H7 (cell line): ENCODE results near the gene SEC14L5. TPM values are rescaled to one million over a fixed set of nuclear protein-coding genes. Genes with fewer than 3 reads are reported as not detected.
"Not testable (repeated sequence)": the region's sequence is repeated elsewhere in the genome, so short reads cannot be mapped to it uniquely, and the experiment has no call there.

Experiments used
- DNase-seq: peaks from one replicate; pipeline ENCODE4 v3.0.0; 2012
- H3K27me3 ChIP-seq: 2 replicates; pipeline ENCODE4 v1.6.0; 2011; ENCODE audit warnings: mild to moderate bottlenecking, low read length; ENCODE audit not compliant: control insufficient read depth, insufficient read depth
- H3K36me3 ChIP-seq: replicated peaks from 2 replicates; pipeline ENCODE4 v1.5.1; 2011; ENCODE audit warnings: low read length; ENCODE audit not compliant: control insufficient read depth, insufficient read depth
- H3K4me3 ChIP-seq: 2 replicates; pipeline ENCODE4 v1.5.1; 2011; ENCODE audit warnings: low read depth, mild to moderate bottlenecking, control low read depth, low read length, moderate library complexity; ENCODE audit not compliant: insufficient read depth
- total RNA-seq: library from RNA; depleted of rRNA; stranded (reverse); fragments of >200 nt; shearing (Covaris generic); gene quantifications from 2 replicates; pipeline ENCODE4 v1.2.3, GENCODE V29; 2014

The SEC14L5 gene
- total RNA-seq, 1 experiment from 2014 or later = 2.1 TPM

DNA sequence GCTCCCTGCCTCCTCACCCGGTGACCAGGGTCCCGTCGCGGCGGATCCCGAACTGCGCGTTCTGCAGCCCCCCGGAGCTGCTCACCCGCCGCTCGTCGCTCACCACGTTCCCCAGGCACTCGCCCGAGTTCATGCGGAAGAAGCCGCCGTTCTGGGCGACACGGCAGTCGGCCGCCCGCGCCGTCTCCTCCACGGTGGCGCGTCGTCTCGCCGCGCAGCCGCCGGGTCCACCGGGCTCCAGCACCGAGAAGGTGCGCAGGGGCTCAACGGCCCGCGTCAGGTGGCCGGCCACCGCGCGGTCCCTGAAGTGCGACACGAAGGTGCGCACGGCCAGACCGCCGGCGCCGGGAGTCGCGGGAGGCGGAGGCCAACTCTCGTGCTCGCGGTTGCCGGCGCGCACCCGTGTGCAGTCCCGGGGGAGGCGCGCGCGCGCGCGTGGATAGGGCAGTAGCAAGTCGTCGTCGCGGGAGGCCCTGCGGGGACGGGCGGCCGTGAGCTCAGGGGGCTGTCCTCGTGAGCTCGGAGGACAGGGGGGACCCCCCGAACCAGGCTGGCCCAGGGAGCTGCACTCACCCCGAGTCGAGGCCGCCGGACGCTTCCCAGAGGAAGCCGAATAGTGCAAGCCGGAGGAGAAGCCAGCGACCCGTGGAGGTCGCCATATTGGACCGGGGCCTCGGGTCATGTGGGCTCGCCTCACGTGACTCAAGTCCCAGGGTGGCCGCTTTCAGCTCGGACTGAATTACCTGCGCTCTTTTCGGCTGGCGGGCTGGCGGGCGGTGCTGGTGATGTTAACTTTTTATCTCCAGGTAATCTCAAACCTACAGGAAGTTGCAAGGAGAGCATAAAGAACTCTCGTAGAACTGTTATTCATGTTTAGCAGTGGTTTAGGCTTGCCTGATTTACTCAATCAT lies 75.4 kb downstream of the SEC14L5 start, which contains the start of gene NAGPA:
Gene NAGPA, minus strand, starts transcription at position 680 of the 911 bp plus-strand sequence. Its CDS starts 21 bp downstream, at position 659.
- peak; percentile 96 for DNase-seq
- H3K27me3 ChIP-seq = peaks cover 7% of the 10 kb centered on the region
- H3K36me3 ChIP-seq = no peaks in the 10 kb centered on the region
- H3K4me3 ChIP-seq = peak within 1 kb of the TSS; percentile 84

DNA sequence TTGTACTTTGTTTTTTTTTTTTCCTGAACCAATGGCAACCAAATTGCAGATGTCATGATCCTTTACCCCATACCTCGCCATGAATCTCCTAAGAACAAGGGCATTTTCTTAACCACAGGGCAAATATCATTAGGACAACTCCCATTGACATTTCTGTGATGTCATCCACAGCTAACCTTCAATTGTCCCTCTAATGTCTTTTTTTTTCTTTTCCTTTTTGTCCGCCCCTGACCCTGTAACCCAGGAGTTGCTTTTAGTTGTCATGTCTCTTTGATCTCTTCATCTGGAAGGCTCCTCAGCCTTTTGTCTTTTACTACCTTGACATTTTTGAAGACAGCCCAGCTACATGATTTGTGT lies 76.0 kb downstream of the SEC14L5 start:
- Histone ChIP-seq H3K36me3 (no peaks in the 10 kb centered on the region), H3K27me3 (peaks cover 7% of the 10 kb centered on the region), H3K4me3 (peak overlapping the region; percentile 84)
- no peak for DNase-seq

DNA sequence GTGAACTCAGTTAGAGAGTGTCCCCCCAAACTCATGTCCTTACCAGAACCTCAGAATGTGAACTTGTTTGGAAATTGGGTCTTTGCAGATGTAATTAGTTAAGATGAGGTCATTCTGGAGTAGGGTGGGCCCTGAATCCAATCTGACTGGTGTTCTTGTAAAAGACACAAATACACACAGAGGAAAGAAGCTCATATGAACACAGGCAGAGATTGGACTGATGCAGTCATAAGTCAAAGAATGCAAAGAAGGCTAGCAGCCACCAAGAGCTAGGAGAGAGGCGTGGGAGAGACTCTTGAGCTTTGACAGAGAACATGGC lies 77.7 kb downstream of the SEC14L5 start:
- Histone ChIP-seq H3K4me3 (no peak overlapping the region), H3K36me3 (no peaks in the 10 kb centered on the region), H3K27me3 (peaks cover 7% of the 10 kb centered on the region)
- no peak for DNase-seq

DNA sequence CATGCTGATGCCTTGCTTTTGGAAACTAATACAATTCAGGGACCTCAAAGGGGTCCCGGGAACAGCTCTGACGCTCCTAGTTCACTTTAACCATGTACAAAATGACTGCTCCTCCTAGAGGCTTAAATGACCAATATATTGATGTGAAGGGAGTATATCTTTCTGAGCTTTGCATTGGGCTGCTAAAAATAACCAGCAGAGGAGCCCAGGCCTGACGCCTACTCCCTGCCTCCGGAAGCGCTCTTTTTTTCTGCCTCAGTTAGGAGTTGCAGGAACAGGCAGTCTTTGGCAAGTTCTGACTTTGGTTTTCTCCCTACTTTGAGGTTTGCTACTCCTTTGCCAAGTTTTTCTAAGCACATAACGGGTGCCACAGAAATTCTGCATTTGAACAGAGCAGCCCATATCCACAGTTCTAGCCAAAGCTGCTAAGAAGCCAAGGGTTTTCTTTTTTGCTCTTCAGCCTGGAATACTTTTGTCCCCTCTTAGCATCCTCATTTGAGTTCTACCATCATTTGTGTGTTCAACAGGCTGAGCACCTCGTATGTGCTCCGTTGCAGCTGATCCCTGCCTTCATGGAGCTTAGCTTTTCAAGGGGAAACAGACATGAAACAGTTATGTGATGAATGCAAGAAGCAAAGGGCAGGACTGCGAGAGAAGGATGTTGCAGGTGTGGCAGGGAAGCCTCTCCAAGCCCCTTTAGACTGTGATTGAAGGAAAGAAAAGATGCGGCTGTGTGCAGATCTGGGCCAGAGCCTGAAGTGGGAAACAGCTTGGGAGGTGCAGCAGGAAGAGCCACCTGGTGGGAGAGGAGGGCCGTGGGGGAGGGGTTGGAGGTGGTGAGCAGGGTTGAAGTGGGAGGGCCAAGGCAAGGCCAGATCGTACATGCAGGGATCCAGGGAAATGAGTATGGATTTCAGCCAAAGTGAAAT lies 78.4 kb downstream of the SEC14L5 start:
- peaks cover 7% of the 10 kb centered on the region for H3K27me3 ChIP-seq
- H3K36me3 ChIP-seq = no peaks in the 10 kb centered on the region
- peak; percentile 85 for DNase-seq
- H3K4me3 ChIP-seq = no peak overlapping the region

DNA sequence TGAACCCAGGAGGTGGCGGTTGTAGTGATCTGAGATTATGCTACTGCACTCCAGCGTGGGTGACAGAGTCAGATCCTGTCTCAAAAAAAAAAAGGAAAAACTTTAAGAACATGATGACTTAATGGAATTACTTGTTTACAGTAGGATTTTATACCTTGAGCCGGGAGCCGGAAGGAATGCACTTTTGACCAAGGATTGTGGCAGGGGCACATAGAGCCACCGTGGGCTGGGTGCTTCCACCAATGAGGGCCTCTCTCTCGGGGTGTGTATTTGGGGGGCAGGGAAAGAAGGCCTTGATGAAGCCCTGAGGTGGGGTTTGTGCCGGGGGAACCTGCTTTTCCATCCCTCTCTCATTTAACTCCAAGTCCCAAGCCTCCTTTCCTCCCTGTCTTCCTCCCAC lies 82.3 kb downstream of the SEC14L5 start:
- no peak overlapping the region for H3K4me3 ChIP-seq
- H3K27me3 ChIP-seq = no peaks in the 10 kb centered on the region
- H3K36me3 ChIP-seq = no peaks in the 10 kb centered on the region
- DNase-seq = no peak

DNA sequence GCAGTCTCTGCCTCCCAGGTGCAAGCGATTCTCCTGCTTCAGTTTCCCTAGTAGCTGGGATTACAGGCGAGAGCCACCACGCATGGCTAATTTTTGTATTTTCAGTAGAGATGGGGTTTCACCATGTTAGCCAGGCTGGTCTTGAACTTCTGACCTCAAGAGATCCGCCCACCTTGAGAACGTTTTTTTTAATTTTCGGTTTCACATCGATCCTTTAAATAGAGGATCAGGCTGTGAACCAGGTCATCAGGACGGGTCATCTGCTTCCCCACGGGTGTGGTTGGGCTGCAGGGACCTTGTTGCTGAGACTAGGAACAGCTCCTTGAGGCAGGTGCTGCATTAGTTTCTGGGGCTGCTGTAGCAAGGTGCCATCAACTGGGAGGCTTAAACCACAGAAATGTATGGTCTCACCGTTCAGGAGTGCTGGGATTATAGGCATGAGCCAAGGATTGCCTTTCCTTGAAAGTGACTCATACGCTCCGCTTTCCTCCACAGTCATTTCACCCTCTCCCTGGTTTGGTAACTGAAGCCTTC lies 83.5 kb downstream of the SEC14L5 start:
- DNase-seq = peak; percentile 1
- no peaks in the 10 kb centered on the region for H3K36me3 ChIP-seq
- H3K27me3 ChIP-seq = no peaks in the 10 kb centered on the region
- H3K4me3 ChIP-seq = no peak overlapping the region

DNA sequence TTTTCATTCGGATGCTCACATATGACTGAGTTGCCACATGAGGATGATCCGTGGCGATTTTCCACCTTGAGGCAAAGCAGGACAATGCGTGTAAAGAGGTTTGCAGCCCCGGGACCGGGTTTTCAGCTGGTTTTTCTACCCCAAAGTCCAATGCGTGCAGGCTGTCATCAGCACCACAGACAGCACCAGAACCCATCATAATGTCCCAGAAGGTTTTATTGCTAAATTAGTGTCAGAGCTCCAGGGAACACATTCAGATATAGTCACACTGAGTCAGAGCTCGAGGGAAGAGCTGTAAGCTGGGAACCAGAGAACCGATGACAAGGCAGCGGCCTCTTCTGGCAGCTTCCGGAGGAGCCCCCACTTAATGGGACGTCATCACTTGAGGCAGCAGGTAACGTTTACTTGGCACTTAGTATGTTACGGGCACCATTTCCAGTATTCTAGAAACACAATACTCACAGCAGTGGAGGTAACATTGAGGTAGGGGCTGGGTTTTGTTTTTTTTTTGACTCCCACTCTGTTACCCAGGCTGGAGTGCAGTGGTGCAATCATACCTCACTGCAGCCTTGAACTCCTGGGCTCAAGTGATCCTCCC lies 84.5 kb downstream of the SEC14L5 start:
- H3K4me3 ChIP-seq = no peak overlapping the region
- H3K36me3 ChIP-seq = no peaks in the 10 kb centered on the region
- peak; percentile 64 for DNase-seq
- no peaks in the 10 kb centered on the region for H3K27me3 ChIP-seq

DNA sequence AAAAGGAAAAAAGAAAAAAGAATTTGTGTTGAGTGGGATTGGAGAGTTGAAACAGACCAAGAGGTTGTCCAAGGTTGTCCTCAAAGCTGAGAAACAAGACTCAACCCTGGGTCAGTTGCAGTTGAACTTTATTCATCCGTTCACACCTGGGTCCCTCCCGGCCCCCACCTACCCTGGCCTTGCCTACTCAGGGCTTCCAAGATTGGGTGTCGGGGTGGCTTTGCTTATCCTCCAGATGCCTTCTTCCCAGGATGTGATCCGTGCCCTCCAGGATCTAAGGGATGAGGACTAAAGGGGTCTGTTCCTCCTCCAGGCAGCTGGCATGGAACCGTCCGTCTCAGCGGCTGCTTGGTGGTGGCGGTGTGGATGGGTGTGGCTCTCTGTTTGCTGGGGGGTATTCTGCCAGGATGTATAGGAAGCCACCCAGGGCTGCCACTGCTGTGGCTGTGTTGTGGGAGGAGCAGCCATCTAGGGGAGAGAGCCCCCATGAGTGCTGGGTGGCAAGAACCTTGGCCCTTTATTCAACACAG lies 85.9 kb downstream of the SEC14L5 start:
- DNase-seq = peak; percentile 1

DNA sequence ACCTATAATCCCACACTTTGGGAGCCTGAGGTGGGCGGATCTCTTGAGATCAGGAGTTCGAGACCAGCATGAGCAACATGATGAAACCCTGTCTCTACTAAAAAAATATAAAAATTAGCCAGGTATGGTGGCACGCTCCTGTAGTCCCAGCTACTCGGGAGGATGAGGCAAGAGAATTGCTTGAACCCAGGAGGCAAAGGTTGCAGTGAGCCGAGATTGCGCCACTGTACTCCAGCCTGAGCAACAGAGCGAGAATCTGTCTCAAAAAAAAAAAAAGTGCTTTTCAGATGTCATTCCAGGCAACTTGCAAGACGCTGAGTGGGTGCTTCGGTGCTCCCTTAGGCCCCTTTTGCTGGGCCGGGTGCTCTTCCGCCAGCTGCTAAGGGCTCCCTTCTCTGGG lies 86.5 kb downstream of the SEC14L5 start:
- not testable (repeated sequence) for DNase-seq, H3K4me3 ChIP-seq, H3K27me3 ChIP-seq, H3K36me3 ChIP-seq

More for the DNA sequence above, 85.9 kb downstream of the SEC14L5 start:
- H3K4me3 ChIP-seq = no peak overlapping the region
- H3K36me3 ChIP-seq = no peaks in the 10 kb centered on the region
- no peaks in the 10 kb centered on the region for H3K27me3 ChIP-seq

DNA sequence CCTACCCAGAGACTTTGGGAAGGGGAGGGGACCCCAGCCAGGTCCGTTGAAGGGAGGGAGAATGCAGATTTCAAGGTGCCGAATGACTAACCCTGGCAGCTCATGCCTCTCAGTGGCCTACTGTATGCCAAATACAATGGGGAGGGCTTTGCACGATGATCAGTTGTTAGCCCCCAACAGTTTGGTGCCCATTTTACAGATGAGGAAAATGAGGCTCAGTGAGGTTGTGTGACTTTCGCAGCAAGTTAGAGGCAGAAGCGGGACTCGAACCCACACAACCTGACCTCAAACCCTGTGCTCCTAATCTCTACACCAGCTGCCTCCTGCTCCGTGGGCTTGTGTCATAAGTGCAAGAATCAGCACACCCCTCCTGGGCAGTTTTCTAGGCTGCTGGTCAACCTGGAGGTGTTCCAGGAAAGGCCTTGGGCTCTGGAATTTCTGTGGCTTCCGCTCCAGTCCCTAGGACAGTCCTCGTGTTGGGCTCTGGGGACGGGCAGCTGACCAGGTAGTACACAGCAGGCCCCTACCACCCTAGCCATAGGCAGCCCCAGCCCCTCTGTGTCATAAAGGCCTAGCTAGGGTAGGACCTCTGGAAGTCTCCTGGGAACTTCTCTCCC lies 87.5 kb downstream of the SEC14L5 start:
- Histone ChIP-seq H3K27me3 (no peaks in the 10 kb centered on the region), H3K4me3 (no peak overlapping the region), H3K36me3 (no peaks in the 10 kb centered on the region)
- peak; percentile 3 for DNase-seq

DNA sequence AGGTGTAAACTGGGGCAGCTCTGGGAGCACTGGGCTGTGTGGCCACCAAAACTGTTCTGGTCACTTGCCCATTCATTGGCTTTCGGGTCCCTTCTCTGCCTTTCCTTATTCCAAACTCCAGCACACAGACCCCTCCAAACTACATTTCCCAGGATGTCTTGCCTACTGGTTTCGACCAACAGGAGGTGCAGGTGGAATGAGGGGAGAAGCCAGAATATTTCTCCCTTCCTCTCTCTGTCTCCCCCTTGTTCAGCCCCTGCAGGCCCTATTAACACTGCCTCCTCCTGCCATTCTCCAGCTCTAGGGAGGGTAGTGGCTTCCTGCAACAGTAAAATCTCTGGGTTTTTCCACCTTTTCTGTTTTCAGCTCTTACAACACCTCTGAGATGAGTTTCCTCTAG lies 88.8 kb downstream of the SEC14L5 start:
- Histone ChIP-seq H3K27me3 (no peaks in the 10 kb centered on the region), H3K36me3 (no peaks in the 10 kb centered on the region), H3K4me3 (no peak overlapping the region)
- DNase-seq = peak; percentile 63

DNA sequence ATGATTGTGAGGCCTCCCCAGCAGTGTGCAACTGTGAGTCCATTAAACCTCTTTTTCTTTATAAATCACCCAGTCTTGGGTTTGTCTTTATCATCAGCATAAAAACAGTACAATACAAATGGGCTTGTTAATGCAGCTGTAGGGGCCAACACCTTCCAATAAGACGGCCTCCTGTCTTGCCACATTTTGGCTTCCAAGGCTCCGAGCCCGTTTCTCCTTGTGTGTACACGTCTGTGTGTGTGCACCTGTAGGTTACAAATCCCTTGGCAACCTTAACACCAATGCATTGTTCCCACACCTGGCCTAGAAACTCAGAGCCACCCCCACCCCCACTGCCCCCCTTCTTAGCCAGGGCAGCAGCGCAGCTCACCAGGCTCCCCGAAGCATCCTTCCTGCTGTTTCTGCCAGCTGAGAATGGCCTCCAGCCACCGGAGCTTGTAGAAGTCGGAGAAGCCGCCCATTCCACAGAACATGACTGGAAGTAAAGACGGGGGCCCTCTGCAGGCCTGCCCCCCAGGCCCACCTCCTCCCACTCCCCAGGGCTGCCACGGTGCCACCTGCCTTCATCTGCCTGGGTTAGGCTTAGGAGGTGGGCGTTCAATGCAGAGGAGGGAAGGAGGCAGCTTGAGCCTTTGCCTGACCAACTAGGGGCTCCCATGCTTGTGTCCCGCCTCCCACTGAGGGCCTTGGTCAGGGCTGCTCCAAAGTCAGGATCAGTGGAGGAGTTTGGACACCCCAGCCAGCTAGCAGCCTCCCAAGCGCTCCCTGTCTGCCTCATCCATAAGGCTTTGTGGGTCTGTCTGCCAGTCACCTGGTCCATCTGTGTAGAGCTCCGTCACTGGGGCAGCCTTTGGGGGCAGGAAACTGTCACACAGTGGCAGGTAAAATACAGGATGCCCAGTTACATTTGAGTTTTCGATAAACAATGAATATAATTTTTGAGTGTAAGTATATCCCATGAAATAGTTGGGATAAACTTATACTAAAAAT lies 97.0 kb downstream of the SEC14L5 start:
- Histone ChIP-seq H3K27me3 (no peaks in the 10 kb centered on the region), H3K4me3 (no peak overlapping the region), H3K36me3 (no peaks in the 10 kb centered on the region)
- no peak for DNase-seq

DNA sequence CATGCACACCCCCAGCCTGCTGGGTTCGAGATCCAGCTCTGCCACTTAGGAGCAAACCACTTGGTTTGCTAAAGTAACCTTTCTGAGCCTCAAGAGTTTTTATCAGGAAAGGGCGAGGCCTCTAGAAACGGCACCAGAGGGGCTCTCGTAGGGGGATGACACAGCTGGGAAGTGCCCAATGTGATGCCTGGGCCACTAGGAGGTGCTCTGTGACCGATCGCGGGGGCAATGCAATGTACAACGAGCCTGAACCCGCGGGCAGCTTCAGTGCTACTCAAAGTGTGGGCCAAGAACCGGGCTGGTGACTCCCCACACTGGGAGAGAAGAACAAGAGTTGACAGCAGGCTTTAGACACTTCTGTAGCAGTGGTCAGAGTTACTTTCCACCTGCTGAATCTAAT lies 98.2 kb downstream of the SEC14L5 start:
- H3K36me3 ChIP-seq = no peaks in the 10 kb centered on the region
- peak; percentile 91 for DNase-seq
- H3K27me3 ChIP-seq = no peaks in the 10 kb centered on the region
- H3K4me3 ChIP-seq = no peak overlapping the region
